Upper lobe of left lung (tissue), 4 donors: ENCODE measurements around the gene FGFR1OP2.

Source experiments
- CTCF ChIP-seq, 6 experiments: fragments of 450-650 bp in 4 of 6; fragments of 200-600 bp in 2 of 6; sonication (generic) in 2 of 6; IDR thresholded peaks; one replicate each; pipeline ENCODE4 v1.5.1; 2016 to 2019; ENCODE audit warnings: antibody characterized with exemption in 6 of 6
- POLR2A ChIP-seq, 4 donors: fragments of 450-650 bp; IDR thresholded peaks; one replicate each; pipeline ENCODE4 v1.5.1; 2016 to 2017; ENCODE audit warnings: antibody characterized with exemption in 4 of 4, mild to moderate bottlenecking in 2 of 4
- POLR2AphosphoS5 ChIP-seq, 2 donors: sonication (generic); formaldehyde crosslinking; IDR thresholded peaks; one replicate each; pipeline ENCODE4 v1.5.1; 2017; ENCODE audit warnings: antibody characterized with exemption in 2 of 2

- TF ChIP-seq CTCF (IDR thresholded peaks at IDR 0.05), result no peak
- no peak for TF ChIP-seq POLR2AphosphoS5 (IDR thresholded peaks at IDR 0.05)
- no peak for TF ChIP-seq POLR2A (IDR thresholded peaks at IDR 0.05)
Measured at GRCh38 chr12:26939192-26939832, 1.0 kb downstream of the FGFR1OP2 start.
